WTC11 (cell line): Measurements from ENCODE around the gene CLHC1.

Source experiments
- IRF1 ChIP-seq: sonication (generic); formaldehyde crosslinking; IDR thresholded peaks from 2 replicates; pipeline ENCODE4 v1.8.0; 2023; ENCODE audit warnings: missing genetic modification reagents
- NFATC4 ChIP-seq: fragments of 250-450 bp; sonication (Bioruptor Pico); IDR thresholded peaks from 2 replicates; pipeline ENCODE4 v1.9.0; 2021; ENCODE audit warnings: mild to moderate bottlenecking
- NR2C2 ChIP-seq: sonication (generic); formaldehyde crosslinking; IDR thresholded peaks from 2 replicates; pipeline ENCODE4 v1.8.0; 2022; ENCODE audit warnings: mild to moderate bottlenecking, missing genetic modification reagents
- NR3C1 ChIP-seq: sonication (generic); formaldehyde crosslinking; conservative IDR thresholded peaks from 2 replicates; pipeline ENCODE4 v1.8.1; 2023; ENCODE audit warnings: low read depth, mild to moderate bottlenecking, missing genetic modification reagents
- RELA ChIP-seq: sonication (generic); formaldehyde crosslinking; IDR thresholded peaks from 2 replicates; pipeline ENCODE4 v1.8.1; 2022; ENCODE audit warnings: missing genetic modification reagents, mild to moderate bottlenecking, borderline replicate concordance
- SP1 ChIP-seq: sonication (generic); formaldehyde crosslinking; conservative IDR thresholded peaks from 2 replicates; pipeline ENCODE4 v1.8.1; 2022; ENCODE audit warnings: missing genetic modification reagents
- TCF7 ChIP-seq: sonication (generic); formaldehyde crosslinking; IDR thresholded peaks from 2 replicates; pipeline ENCODE4 v1.8.0; 2022; ENCODE audit warnings: mild to moderate bottlenecking, low read depth, missing genetic modification reagents, moderate library complexity
- ZBTB21 ChIP-seq: sonication (generic); formaldehyde crosslinking; IDR thresholded peaks from 2 replicates; pipeline ENCODE4 v1.8.1; 2023; ENCODE audit warnings: mild to moderate bottlenecking, missing genetic modification reagents, borderline replicate concordance
- ZNF423 ChIP-seq: fragments of 250-450 bp; sonication (Bioruptor Pico); IDR thresholded peaks from 2 replicates; pipeline ENCODE4 v2.1.2; 2022; ENCODE audit warnings: mild to moderate bottlenecking, moderate library complexity
- TF ChIP-seq, protein P1 (sequence below): fragments of 200-600 bp; IDR thresholded peaks from 2 replicates; pipeline ENCODE4 v1.8.0; 2022; ENCODE audit warnings: antibody characterized with exemption
- TF ChIP-seq, protein P2 (sequence below): sonication (generic); formaldehyde crosslinking; IDR thresholded peaks from 2 replicates; pipeline ENCODE4 v1.8.0; 2022; ENCODE audit warnings: mild to moderate bottlenecking, missing genetic modification reagents

GRCh38 chr2:55152475-55153412, 79.3 kb downstream of the CLHC1 start:
- TF ChIP-seq, protein P1, sequence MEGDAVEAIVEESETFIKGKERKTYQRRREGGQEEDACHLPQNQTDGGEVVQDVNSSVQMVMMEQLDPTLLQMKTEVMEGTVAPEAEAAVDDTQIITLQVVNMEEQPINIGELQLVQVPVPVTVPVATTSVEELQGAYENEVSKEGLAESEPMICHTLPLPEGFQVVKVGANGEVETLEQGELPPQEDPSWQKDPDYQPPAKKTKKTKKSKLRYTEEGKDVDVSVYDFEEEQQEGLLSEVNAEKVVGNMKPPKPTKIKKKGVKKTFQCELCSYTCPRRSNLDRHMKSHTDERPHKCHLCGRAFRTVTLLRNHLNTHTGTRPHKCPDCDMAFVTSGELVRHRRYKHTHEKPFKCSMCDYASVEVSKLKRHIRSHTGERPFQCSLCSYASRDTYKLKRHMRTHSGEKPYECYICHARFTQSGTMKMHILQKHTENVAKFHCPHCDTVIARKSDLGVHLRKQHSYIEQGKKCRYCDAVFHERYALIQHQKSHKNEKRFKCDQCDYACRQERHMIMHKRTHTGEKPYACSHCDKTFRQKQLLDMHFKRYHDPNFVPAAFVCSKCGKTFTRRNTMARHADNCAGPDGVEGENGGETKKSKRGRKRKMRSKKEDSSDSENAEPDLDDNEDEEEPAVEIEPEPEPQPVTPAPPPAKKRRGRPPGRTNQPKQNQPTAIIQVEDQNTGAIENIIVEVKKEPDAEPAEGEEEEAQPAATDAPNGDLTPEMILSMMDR, result no peak
- TF ChIP-seq SP1 (CRISPR knock-in tag) (no peak), IRF1 (CRISPR knock-in tag) (no peak), RELA (no peak), NR3C1 (CRISPR knock-in tag) (no peak), NFATC4 (CRISPR knock-in tag) (no peak), TCF7 (CRISPR knock-in tag) (no peak), ZBTB21 (CRISPR knock-in tag) (no peak), NR2C2 (CRISPR knock-in tag) (no peak), ZNF423 (CRISPR knock-in tag) (no peak)
- TF ChIP-seq, protein P2, sequence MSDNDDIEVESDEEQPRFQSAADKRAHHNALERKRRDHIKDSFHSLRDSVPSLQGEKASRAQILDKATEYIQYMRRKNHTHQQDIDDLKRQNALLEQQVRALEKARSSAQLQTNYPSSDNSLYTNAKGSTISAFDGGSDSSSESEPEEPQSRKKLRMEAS (CRISPR knock-in tag), result no peak
